Measurements from ENCODE around the gene SLC22A5.

GRCh38 chr5:132433141-132433540, 63.6 kb downstream of the SLC22A5 start:
- TF ChIP-seq CTCF (conservative IDR thresholded peaks at IDR 0.05 in 1 of 2, IDR thresholded peaks at IDR 0.05 in 1 of 2; ENCODE audit: extremely low read depth in 1 of 2, insufficient read depth in 1 of 2, low read depth in 1 of 2, low read length in 2 of 2) (no peak), EZH2 (IDR thresholded peaks at IDR 0.05; ENCODE audit: borderline replicate concordance, low read length) (no peak)
